A549 (cell line): ENCODE results near the gene PDE8A. TPM values are rescaled to one million over a fixed set of nuclear protein-coding genes. Genes with fewer than 3 reads are reported as not detected.

Experiments
- ATAC-seq, 2 experiments: fragments of 200-7000 bp in 1 of 2; fragments of >200 bp in 1 of 2; cut with Nextera tagmentation in 1 of 2; cut with Tn5 transposase in 1 of 2; 3 replicates each; pipeline versions ENCODE4 v1.8.0 to v1.9.1; 2018 to 2020; ENCODE audit warnings: mild to moderate bottlenecking in 1 of 2, moderate library complexity in 1 of 2
- CTCF ChIA-PET: fragments of 300-600 bp; sonication (Branson Sonifier 250); formaldehyde crosslinking; extraction: SDS; loops from one replicate; lab custom pipeline; 2021; ENCODE audit warnings: antibody characterized with exemption, inconsistent platforms; lab: Yijun Ruan, JAX
- POLR2A ChIA-PET: fragments of 350-600 bp; formaldehyde crosslinking; extraction: SDS; loops from one replicate; lab custom pipeline; 2021; ENCODE audit warnings: antibody characterized with exemption, inconsistent platforms; lab: Yijun Ruan, JAX
- DNase-seq, 2 experiments: peaks; one replicate each; pipeline versions ENCODE4 v3.0.0 to v3.0.0-alpha.2; 2011 to 2016; ENCODE audit warnings: low read depth in 1 of 2, low spot score in 1 of 2
- FAIRE-seq: peaks from 2 replicates; lab custom pipeline; 2011; peaks lifted over from hg19 to GRCh38; lab: Jason Lieb, UNC
- H3K27ac ChIP-seq, 2 experiments: fragments of >200 bp; sonication (Bioruptor Twin); formaldehyde crosslinking; 3 replicates each; pipeline ENCODE4 v1.5.1; 2016 to 2017
- H3K4me1 ChIP-seq: fragments of >200 bp; sonication (Bioruptor Twin); formaldehyde crosslinking; 3 replicates; pipeline ENCODE4 v1.6.1; 2016
- H3K4me2 ChIP-seq: fragments of >200 bp; sonication (Bioruptor Twin); formaldehyde crosslinking; 3 replicates; pipeline ENCODE4 v1.6.1; 2016
- H3K4me3 ChIP-seq: fragments of >200 bp; sonication (Bioruptor Twin); formaldehyde crosslinking; 3 replicates; pipeline ENCODE4 v1.5.1; 2016
- H3K9me3 ChIP-seq: fragments of >200 bp; sonication (Bioruptor Twin); formaldehyde crosslinking; 3 replicates; pipeline ENCODE4 v1.6.1; 2016
- ATOH8 ChIP-seq: fragments of 250-450 bp; sonication (Bioruptor Pico); IDR thresholded peaks from 2 replicates; pipeline ENCODE4 v1.5.0; 2020; ENCODE audit warnings: low read depth, mild to moderate bottlenecking, moderate library complexity
- BHLHE40 ChIP-seq: IDR thresholded peaks from 2 replicates; pipeline ENCODE4 v1.6.1; 2012; ENCODE audit warnings: low read depth, low read length, inconsistent platforms
- CHD2 ChIP-seq: fragments of 150-350 bp; IDR thresholded peaks from 2 replicates; pipeline ENCODE4 v1.6.1; 2014; ENCODE audit warnings: low read length; ENCODE audit not compliant: partially characterized antibody
- CHD4 ChIP-seq: fragments of 200-600 bp; sonication (generic); IDR thresholded peaks from 2 replicates; pipeline ENCODE4 v1.6.1; 2016; ENCODE audit warnings: antibody characterized with exemption, mild to moderate bottlenecking, borderline replicate concordance
- EHF ChIP-seq: fragments of 250-450 bp; sonication (Bioruptor Pico); IDR thresholded peaks from 2 replicates; pipeline ENCODE4 v1.5.0; 2020; ENCODE audit warnings: mild to moderate bottlenecking
- EP300 ChIP-seq, 2 experiments: fragments of >200 bp; sonication (Bioruptor Twin); formaldehyde crosslinking; IDR thresholded peaks; 2 replicates in 1 of 2; 3 replicates in 1 of 2; pipeline ENCODE4 v1.6.1; 2016 to 2017
- ESRRA ChIP-seq: fragments of 150-350 bp; IDR thresholded peaks from 2 replicates; pipeline ENCODE4 v1.6.1; 2014; ENCODE audit warnings: mild to moderate bottlenecking, low read length, borderline replicate concordance
- GATA3 ChIP-seq: IDR thresholded peaks from 2 replicates; pipeline ENCODE4 v1.6.1; 2012; ENCODE audit warnings: borderline replicate concordance
- HMGXB4 ChIP-seq: fragments of 250-450 bp; sonication (Bioruptor Pico); IDR thresholded peaks from 2 replicates; pipeline ENCODE4 v1.5.0; 2021; ENCODE audit warnings: mild to moderate bottlenecking, moderate library complexity, borderline replicate concordance
- HOXA7 ChIP-seq: fragments of 250-450 bp; sonication (Bioruptor Pico); IDR thresholded peaks from 2 replicates; pipeline ENCODE4 v1.5.0; 2020; ENCODE audit warnings: mild to moderate bottlenecking, moderate library complexity
- HOXB5 ChIP-seq: fragments of 250-450 bp; sonication (Bioruptor Pico); IDR thresholded peaks from 2 replicates; pipeline ENCODE4 v1.5.0; 2020; ENCODE audit warnings: mild to moderate bottlenecking, moderate library complexity
- JUNB ChIP-seq: fragments of >200 bp; sonication (Bioruptor Twin); formaldehyde crosslinking; IDR thresholded peaks from 2 replicates; pipeline ENCODE4 v1.6.1; 2016
- MAFK ChIP-seq: fragments of 450-650 bp; IDR thresholded peaks from 2 replicates; pipeline ENCODE4 v1.6.1; 2014; ENCODE audit not compliant: partially characterized antibody
- MAX ChIP-seq: IDR thresholded peaks from 2 replicates; pipeline ENCODE4 v1.6.1; 2012
- MYC ChIP-seq: IDR thresholded peaks from 2 replicates; pipeline ENCODE4 v1.6.1; 2012; ENCODE audit warnings: mild to moderate bottlenecking, inconsistent platforms, low read length, improper control_type of control experiment, borderline replicate concordance
- NR3C1 ChIP-seq: fragments of >200 bp; sonication (Bioruptor Twin); formaldehyde crosslinking; IDR thresholded peaks from 3 replicates; pipeline ENCODE4 v1.6.1; 2017
- POLR2AphosphoS2 ChIP-seq: conservative IDR thresholded peaks from 2 replicates; pipeline ENCODE4 v1.6.1; 2012; ENCODE audit warnings: low read length, improper control_type of control experiment, inconsistent platforms
- REST ChIP-seq: fragments of 200-600 bp; sonication (generic); IDR thresholded peaks from 2 replicates; pipeline ENCODE4 v1.6.1; 2016; ENCODE audit warnings: antibody characterized with exemption, mild to moderate bottlenecking, moderate library complexity
- TP53 ChIP-seq: fragments of 250-450 bp; sonication (Bioruptor Pico); IDR thresholded peaks from 2 replicates; pipeline ENCODE4 v1.5.0; 2021; ENCODE audit warnings: mild to moderate bottlenecking, moderate library complexity
- ZSCAN20 ChIP-seq: fragments of 250-450 bp; sonication (Bioruptor Pico); IDR thresholded peaks from 2 replicates; pipeline ENCODE4 v1.8.0; 2022; ENCODE audit warnings: mild to moderate bottlenecking, moderate library complexity
- WGBS: methylation state at CpG from one replicate; pipeline ENCODE4 v1.1.6; 2017; ENCODE audit errors: missing lambda C conversion rate; 5-methylcytosine and 5-hydroxymethylcytosine counted together
- polyA plus RNA-seq, 4 experiments: library from polyadenylated mRNA; depleted of rRNA in 3 of 4; stranded (reverse); fragments of >200 nt; fragmentation: RNase III in 1 of 4; extraction: RNeasy Plus Mini Kit Qiagen cat#74134 plus additional on column Dnase treatment in 1 of 4; gene quantifications; 2 replicates in 3 of 4; 3 replicates in 1 of 4; pipeline ENCODE4 v1.2.3, GENCODE V29; 2011 to 2017

PDE8A gene
- polyA plus RNA-seq, 2 of the 4 experiments (the other 2 are of a cell fraction): 45.3 to 204 TPM

GRCh38 chr15:85151861-85152260 lies 170.2 kb downstream of the PDE8A start:
- H3K4me1 ChIP-seq: no peaks in the 10 kb centered on the region
- ATAC-seq (0 out of 6 replicates have a peak, but pooled peaks of 1 of the 2 experiments have one; percentile 10), DNase-seq (no peak), FAIRE-seq (no peak)
- ChIA-PET CTCF (interaction anchor here (1.0 to 2.1 kb wide), 4 partner anchors 9 to 195 kb away, joined by 3 to 10 read pairs (median 5); no protein-coding TSS in a partner anchor), POLR2A (no interaction called here)
- no peak overlapping the region for H3K4me2 ChIP-seq
- no peaks in the 10 kb centered on the region for H3K9me3 ChIP-seq
- WGBS: 76% methylated on average over 3 of the region's 3 CpGs
- no peak for TF ChIP-seq ESRRA
- no peak overlapping the region for H3K27ac ChIP-seq
- H3K4me3 ChIP-seq: no peak overlapping the region

- 79% methylated on average over 2 of the region's 2 CpGs for WGBS
- CTCF ChIA-PET: no interaction called here
- no peak for TF ChIP-seq BHLHE40
- no peak for TF ChIP-seq GATA3
- TF ChIP-seq, all 56 proteins: peak for 0
- Histone ChIP-seq H3K4me3 (no peak overlapping the region), H3K4me2 (no peak overlapping the region), H3K9me3 (no peaks in the 10 kb centered on the region), H3K27ac (no peak overlapping the region), H3K4me1 (no peaks in the 10 kb centered on the region)
- no peak for ATAC-seq
- DNase-seq: no peak
- POLR2A ChIA-PET: no interaction called here
- no peak for FAIRE-seq
Observed at GRCh38 chr15:85154061-85154460, 172.4 kb downstream of the PDE8A start.

- Histone ChIP-seq H3K9me3 (no peaks in the 10 kb centered on the region), H3K4me3 (no peak overlapping the region), H3K4me2 (no peak overlapping the region), H3K27ac (no peak overlapping the region), H3K4me1 (no peaks in the 10 kb centered on the region)
- no peak for TF ChIP-seq HOXB5 (CRISPR knock-in tag)
- no peak for TF ChIP-seq ESRRA
- TF ChIP-seq ZSCAN20 (CRISPR knock-in tag): no peak
- TF ChIP-seq NR3C1: no peak
- TF ChIP-seq POLR2AphosphoS2: no peak
- TF ChIP-seq TP53: no peak
- TF ChIP-seq MAFK: no peak
- no peak for TF ChIP-seq CHD2
- no peak for TF ChIP-seq MYC
- TF ChIP-seq EHF: no peak
- ATAC-seq (peak in 1 of 2 experiments; percentile 50; a peak in 2 of 6 replicates), FAIRE-seq (no peak), DNase-seq (no peak)
- ChIA-PET CTCF (interaction anchor here (1.0 kb wide), 1 partner anchor 13 kb away, joined by 4 read pairs; no protein-coding TSS in a partner anchor), POLR2A (no interaction called here)
- 80% methylated on average over 9 of the region's 9 CpGs for WGBS
Observed at GRCh38 chr15:85155360-85155759, 173.7 kb downstream of the PDE8A start.

- peak; percentile 88 for FAIRE-seq
- TF ChIP-seq JUNB: no peak
- TF ChIP-seq EP300 (IDR thresholded peaks at IDR 0.05): no peak
- TF ChIP-seq CHD2: no peak
- no peak for TF ChIP-seq ZSCAN20 (CRISPR knock-in tag)
- POLR2A ChIA-PET: no interaction called here
- Histone ChIP-seq H3K4me1 (no peaks in the 10 kb centered on the region), H3K27ac (no peak overlapping the region), H3K4me2 (no peak overlapping the region), H3K9me3 (no peaks in the 10 kb centered on the region), H3K4me3 (no peak overlapping the region)
- CTCF ChIA-PET: interaction anchor here (1.0 kb wide), 1 partner anchor 12 kb away, joined by 4 read pairs; no protein-coding TSS in a partner anchor
- WGBS: 81% methylated on average over 1 of the region's 1 CpG
- no peak for DNase-seq
- ATAC-seq: no peak
Observed at GRCh38 chr15:85155857-85156256, 174.2 kb downstream of the PDE8A start.

- POLR2A ChIA-PET: no interaction called here
- FAIRE-seq (no peak), ATAC-seq (no peak)
Observed at GRCh38 chr15:85157344-85157743, 175.7 kb downstream of the PDE8A start.

More at GRCh38 chr15:85157344-85157743, 175.7 kb downstream of the PDE8A start:
- H3K27ac ChIP-seq: no peak overlapping the region
- no peak overlapping the region for H3K4me3 ChIP-seq
- H3K9me3 ChIP-seq: 0 out of 3 replicates have a peak, but pooled peaks cover 7% of the 10 kb centered on the region
- TF ChIP-seq HMGXB4 (CRISPR knock-in tag) (no peak), CHD4 (no peak), HOXA7 (no peak), EP300 (IDR thresholded peaks at IDR 0.05) (no peak), MAX (no peak), REST (no peak), ATOH8 (no peak)
- DNase-seq: no peak
- H3K4me1 ChIP-seq: no peaks in the 10 kb centered on the region
- no peak overlapping the region for H3K4me2 ChIP-seq
- CTCF ChIA-PET: interaction anchor here (0.7 to 1.1 kb wide), 3 partner anchors 11 to 194 kb away, joined by 3 to 4 read pairs (median 4); no protein-coding TSS in a partner anchor
